Measurements from ENCODE around the gene JMJD8. TPM values are rescaled to one million over a fixed set of nuclear protein-coding genes. Genes with fewer than 3 reads are reported as not detected.

JMJD8 gene
- total and polyA plus RNA-seq, 2 experiments from 2014 or later: 87.9 to 96.3 TPM

DNA sequence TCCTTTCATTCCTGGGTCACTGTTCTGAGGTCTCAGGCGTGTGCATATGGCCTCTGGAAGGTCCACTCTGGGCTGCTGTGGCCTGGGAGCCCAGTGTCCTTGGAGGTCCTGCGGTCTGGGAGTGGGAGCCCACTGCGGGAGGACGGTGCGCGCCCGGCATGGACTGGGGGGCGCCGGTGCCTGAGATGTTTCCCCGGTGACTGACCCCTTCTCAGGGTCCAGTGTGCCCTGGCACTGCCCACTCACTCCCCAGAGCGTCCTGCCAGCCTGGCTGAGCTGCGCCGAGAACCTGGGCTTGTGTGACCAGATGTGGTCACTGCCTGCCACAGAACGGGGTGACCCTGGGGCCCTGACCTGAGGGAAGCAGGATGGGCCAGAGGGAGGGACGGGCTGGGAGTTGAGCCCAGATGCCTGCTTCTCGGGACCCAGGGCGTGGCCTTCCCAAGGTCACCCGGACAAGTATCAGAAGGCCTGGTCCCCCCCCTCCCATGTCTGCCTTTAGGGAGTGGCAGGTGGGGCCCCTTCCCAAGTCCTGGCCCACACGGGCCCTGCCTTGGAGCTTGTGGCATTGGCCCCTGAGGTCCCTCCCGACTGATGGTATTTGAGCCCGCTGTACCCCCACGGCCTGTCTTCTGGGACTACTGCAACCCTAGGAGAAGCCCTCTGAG lies 9.8 kb downstream of the JMJD8 start:
- Histone ChIP-seq H4K20me1 (ENCODE audit: insufficient read depth) (no peaks in the 10 kb centered on the region), H3K27ac (no peak overlapping the region), H3K79me2 (ENCODE audit: insufficient read depth) (peaks cover 10% of the 10 kb centered on the region), H3K9me3 (ENCODE audit: low read depth) (no peaks in the 10 kb centered on the region), H3K36me3 (ENCODE audit: low read depth) (no peaks in the 10 kb centered on the region), H3K27me3 (replicated peaks; ENCODE audit: insufficient read depth) (no peaks in the 10 kb centered on the region), H3K9ac (no peak overlapping the region), H3K4me1 (ENCODE audit: insufficient read depth) (no peaks in the 10 kb centered on the region; the same call in 1 of the 2 replicates), H3K4me2 (ENCODE audit: unreplicated experiment) (no peak overlapping the region), H3K4me3 (no peak overlapping the region), H3F3A (ENCODE audit: insufficient read depth) (no peaks in the 10 kb centered on the region), H2AFZ (no peak overlapping the region), H3K9me2 (ENCODE audit: insufficient read depth) (no peaks in the 10 kb centered on the region)
- TF ChIP-seq EZH2phosphoT487 (IDR thresholded peaks at IDR 0.05; ENCODE audit: insufficient read depth, low read depth): no peak
- no peak for TF ChIP-seq EZH2 (IDR thresholded peaks at IDR 0.05; ENCODE audit: insufficient read depth, poor library complexity, severe bottlenecking)
- in situ Hi-C loops (cut with MboI): no loop called here
- DNase-seq: no peak
- 82 to 83% methylated on average over 22 of the region's 22 CpGs for WGBS, 2 experiments (ENCODE audit: low coverage in 1 of 2, low lambda C conversion rate in 2 of 2, missing lambda C conversion rate in 2 of 2)

GRCh38 chr16:673399-673991 lies 10.6 kb downstream of the JMJD8 start:
- no peaks in the 10 kb centered on the region for H3K9me2 ChIP-seq (ENCODE audit: insufficient read depth)
- in situ Hi-C loops (cut with MboI): no loop called here
- H4K20me1 ChIP-seq (ENCODE audit: insufficient read depth): no peaks in the 10 kb centered on the region
- H3K4me3 ChIP-seq: no peak overlapping the region
- no peak overlapping the region for H3K4me2 ChIP-seq (ENCODE audit: unreplicated experiment)
- no peak for DNase-seq
- 87 to 88% methylated on average over 18 of the region's 18 CpGs for WGBS, 2 experiments (ENCODE audit: low coverage in 1 of 2, low lambda C conversion rate in 2 of 2, missing lambda C conversion rate in 2 of 2)
- peaks cover 19% of the 10 kb centered on the region for H3K79me2 ChIP-seq (ENCODE audit: insufficient read depth)
- H3K27me3 ChIP-seq (replicated peaks; ENCODE audit: insufficient read depth): no peaks in the 10 kb centered on the region
- H3K36me3 ChIP-seq (ENCODE audit: low read depth): no peaks in the 10 kb centered on the region
- no peaks in the 10 kb centered on the region for H3F3A ChIP-seq (ENCODE audit: insufficient read depth)
- H3K9me3 ChIP-seq (ENCODE audit: low read depth): no peaks in the 10 kb centered on the region
- no peaks in the 10 kb centered on the region; the same call in 1 of the 2 replicates for H3K4me1 ChIP-seq (ENCODE audit: insufficient read depth)
- no peak overlapping the region for H2AFZ ChIP-seq
- TF ChIP-seq EZH2 (IDR thresholded peaks at IDR 0.05; ENCODE audit: insufficient read depth, poor library complexity, severe bottlenecking) (no peak), EZH2phosphoT487 (IDR thresholded peaks at IDR 0.05; ENCODE audit: insufficient read depth, low read depth) (no peak)
- H3K27ac ChIP-seq: no peak overlapping the region
- H3K9ac ChIP-seq: no peak overlapping the region

GRCh38 chr16:672851-673250 lies 11.3 kb downstream of the JMJD8 start:
- H3K27me3 ChIP-seq (replicated peaks; ENCODE audit: insufficient read depth): no peaks in the 10 kb centered on the region
- no peaks in the 10 kb centered on the region for H3F3A ChIP-seq (ENCODE audit: insufficient read depth)
- H3K9me3 ChIP-seq (ENCODE audit: low read depth): no peaks in the 10 kb centered on the region
- 93 to 99% methylated on average over 20 to 21 of the region's 21 CpGs for WGBS, 2 experiments (ENCODE audit: low coverage in 1 of 2, low lambda C conversion rate in 2 of 2, missing lambda C conversion rate in 2 of 2)
- H3K4me1 ChIP-seq (ENCODE audit: insufficient read depth): no peaks in the 10 kb centered on the region; the same call in 1 of the 2 replicates
- H4K20me1 ChIP-seq (ENCODE audit: insufficient read depth): no peaks in the 10 kb centered on the region
- no peak overlapping the region for H3K4me2 ChIP-seq (ENCODE audit: unreplicated experiment)
- H3K4me3 ChIP-seq: no peak overlapping the region
- in situ Hi-C loops (cut with MboI): no loop called here
- H3K27ac ChIP-seq: no peak overlapping the region
- DNase-seq: no peak
- H3K36me3 ChIP-seq (ENCODE audit: low read depth): no peaks in the 10 kb centered on the region
- H3K79me2 ChIP-seq (ENCODE audit: insufficient read depth): peaks cover 24% of the 10 kb centered on the region
- no peak overlapping the region for H3K9ac ChIP-seq
- no peak overlapping the region for H2AFZ ChIP-seq
- no peaks in the 10 kb centered on the region for H3K9me2 ChIP-seq (ENCODE audit: insufficient read depth)
- TF ChIP-seq EZH2 (IDR thresholded peaks at IDR 0.05; ENCODE audit: insufficient read depth, poor library complexity, severe bottlenecking): no peak
- no peak for TF ChIP-seq EZH2phosphoT487 (IDR thresholded peaks at IDR 0.05; ENCODE audit: insufficient read depth, low read depth)

GRCh38 chr16:672371-672770 lies 11.8 kb downstream of the JMJD8 start:
- Histone ChIP-seq H3K36me3 (ENCODE audit: low read depth) (no peaks in the 10 kb centered on the region), H3K79me2 (ENCODE audit: insufficient read depth) (peaks cover 24% of the 10 kb centered on the region), H3K4me2 (ENCODE audit: unreplicated experiment) (no peak overlapping the region), H3K9ac (no peak overlapping the region), H4K20me1 (ENCODE audit: insufficient read depth) (no peaks in the 10 kb centered on the region), H3F3A (ENCODE audit: insufficient read depth) (no peaks in the 10 kb centered on the region), H2AFZ (no peak overlapping the region), H3K4me3 (no peak overlapping the region), H3K9me3 (ENCODE audit: low read depth) (no peaks in the 10 kb centered on the region), H3K27me3 (replicated peaks; ENCODE audit: insufficient read depth) (no peaks in the 10 kb centered on the region), H3K4me1 (ENCODE audit: insufficient read depth) (no peaks in the 10 kb centered on the region; the same call in 1 of the 2 replicates), H3K9me2 (ENCODE audit: insufficient read depth) (no peaks in the 10 kb centered on the region), H3K27ac (no peak overlapping the region)
- WGBS, 2 experiments (ENCODE audit: low coverage in 1 of 2, low lambda C conversion rate in 2 of 2, missing lambda C conversion rate in 2 of 2): 90 to 92% methylated on average over 14 to 19 of the region's 19 CpGs
- DNase-seq: no peak
- TF ChIP-seq EZH2phosphoT487 (IDR thresholded peaks at IDR 0.05; ENCODE audit: insufficient read depth, low read depth) (no peak), EZH2 (IDR thresholded peaks at IDR 0.05; ENCODE audit: insufficient read depth, poor library complexity, severe bottlenecking) (no peak)
- in situ Hi-C loops (cut with MboI): no loop called here

Measured in GM23248 (cell line).